Esophagus muscularis mucosa (tissue), 4 donors: ENCODE data around the gene TBC1D2. TPM values are rescaled to one million over a fixed set of nuclear protein-coding genes. Genes with fewer than 3 reads are reported as not detected.

ENCODE experiments used
- DNase-seq: peaks from one replicate; pipeline ENCODE4 v3.0.0-alpha.2; 2017; ENCODE audit errors: extremely low spot score
- H3K27ac ChIP-seq, 4 donors: fragments of 200-600 bp; sonication (generic); replicated peaks in 1 of 4; 1 replicate in 3 of 4; 2 replicates in 1 of 4; pipeline ENCODE4 v1.5.1; 2016 to 2019; ENCODE audit warnings: mild to moderate bottlenecking in 1 of 4
- H3K27me3 ChIP-seq, 4 donors: fragments of 200-600 bp; sonication (generic); one replicate each; pipeline versions ENCODE4 v1.5.1 to v1.6.0; 2016 to 2019
- H3K36me3 ChIP-seq, 4 donors: fragments of 200-600 bp; sonication (generic); one replicate each; pipeline ENCODE4 v1.5.1; 2016 to 2019
- H3K4me1 ChIP-seq, 4 donors: fragments of 200-600 bp; sonication (generic); one replicate each; pipeline ENCODE4 v1.5.1; 2016 to 2019
- H3K4me3 ChIP-seq, 4 donors: fragments of 200-600 bp; sonication (generic); 1 replicate in 2 of 4; 2 replicates in 2 of 4; pipeline ENCODE4 v1.5.1; 2016 to 2019; ENCODE audit warnings: mild to moderate bottlenecking in 4 of 4, moderate library complexity in 1 of 4
- H3K9me3 ChIP-seq, 4 donors: fragments of 200-600 bp; sonication (generic); 1 replicate in 3 of 4; 2 replicates in 1 of 4; pipeline ENCODE4 v1.5.1; 2016 to 2019
- EP300 ChIP-seq: sonication (generic); formaldehyde crosslinking; IDR thresholded peaks from one replicate; pipeline ENCODE4 v1.6.1; 2017; ENCODE audit warnings: antibody characterized with exemption
- POLR2A ChIP-seq: fragments of 450-650 bp; IDR thresholded peaks from one replicate; pipeline ENCODE4 v1.6.1; 2017; ENCODE audit warnings: antibody characterized with exemption, moderate library complexity, mild to moderate bottlenecking, low read depth
- POLR2AphosphoS5 ChIP-seq, 2 donors: sonication (generic); formaldehyde crosslinking; IDR thresholded peaks; one replicate each; pipeline ENCODE4 v1.6.1; 2017; ENCODE audit warnings: antibody characterized with exemption in 2 of 2
- WGBS: methylation state at CpG from one replicate; pipeline ENCODE4 v1.1.5; 2018; 5-methylcytosine and 5-hydroxymethylcytosine counted together
- intact Hi-C: fragments of 100-400 bp; cut with DNase I; formaldehyde crosslinking; loops from one replicate; pipeline ENCODE4 v1.15.1; 2023
- total RNA-seq, 4 donors: library from RNA; depleted of rRNA; stranded (reverse); fragments of >200 nt; gene quantifications; one replicate each; pipeline versions ENCODE4 v1.1.0 to v1.2.1, GENCODE V29; 2016
- TF ChIP-seq, protein P1 (sequence below), 3 experiments: fragments of 200-600 bp in 2 of 3; fragments of 450-650 bp in 1 of 3; sonication (generic) in 2 of 3; IDR thresholded peaks; one replicate each; pipeline ENCODE4 v1.5.1; 2017 to 2019; ENCODE audit warnings: antibody characterized with exemption in 3 of 3, mild to moderate bottlenecking in 2 of 3, moderate library complexity in 1 of 3

The TBC1D2 gene
- total RNA-seq, 4 donors from 2014 or later = 5.0 to 12.4 (median 7.3) TPM

DNA sequence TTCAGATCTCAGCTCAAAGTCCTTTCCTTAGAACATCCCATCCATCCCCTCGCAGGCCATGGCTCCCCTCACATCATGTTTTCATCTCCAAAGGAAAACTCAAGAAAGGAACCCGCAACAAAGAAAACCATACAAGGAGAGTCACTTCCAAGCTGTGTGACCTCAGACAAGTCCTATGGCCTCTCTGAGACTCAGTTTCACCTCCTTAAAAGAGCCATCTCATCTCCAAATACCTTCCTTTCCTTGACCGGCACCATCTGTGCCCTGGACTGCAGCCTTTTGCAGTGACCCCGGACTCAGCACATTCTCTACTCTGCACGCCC, 73.7 kb downstream of the TBC1D2 start:
- Histone ChIP-seq H3K27me3 (peaks cover 0 to 5% (median 0%) of the 10 kb centered on the region in 4 donors), H3K4me1 (peaks cover 0 to 4% (median 0%) of the 10 kb centered on the region in 4 donors), H3K36me3 (no peaks in the 10 kb centered on the region), H3K27ac (no peak overlapping the region), H3K4me3 (no peak overlapping the region), H3K9me3 (no peaks in the 10 kb centered on the region)
- intact Hi-C loops = no loop called here
- WGBS = 90% methylated on average over 5 of the region's 5 CpGs
- TF ChIP-seq POLR2A = no peak
- TF ChIP-seq POLR2AphosphoS5 (IDR thresholded peaks at IDR 0.05) = no peak
- TF ChIP-seq EP300 = no peak
- TF ChIP-seq, protein P1, sequence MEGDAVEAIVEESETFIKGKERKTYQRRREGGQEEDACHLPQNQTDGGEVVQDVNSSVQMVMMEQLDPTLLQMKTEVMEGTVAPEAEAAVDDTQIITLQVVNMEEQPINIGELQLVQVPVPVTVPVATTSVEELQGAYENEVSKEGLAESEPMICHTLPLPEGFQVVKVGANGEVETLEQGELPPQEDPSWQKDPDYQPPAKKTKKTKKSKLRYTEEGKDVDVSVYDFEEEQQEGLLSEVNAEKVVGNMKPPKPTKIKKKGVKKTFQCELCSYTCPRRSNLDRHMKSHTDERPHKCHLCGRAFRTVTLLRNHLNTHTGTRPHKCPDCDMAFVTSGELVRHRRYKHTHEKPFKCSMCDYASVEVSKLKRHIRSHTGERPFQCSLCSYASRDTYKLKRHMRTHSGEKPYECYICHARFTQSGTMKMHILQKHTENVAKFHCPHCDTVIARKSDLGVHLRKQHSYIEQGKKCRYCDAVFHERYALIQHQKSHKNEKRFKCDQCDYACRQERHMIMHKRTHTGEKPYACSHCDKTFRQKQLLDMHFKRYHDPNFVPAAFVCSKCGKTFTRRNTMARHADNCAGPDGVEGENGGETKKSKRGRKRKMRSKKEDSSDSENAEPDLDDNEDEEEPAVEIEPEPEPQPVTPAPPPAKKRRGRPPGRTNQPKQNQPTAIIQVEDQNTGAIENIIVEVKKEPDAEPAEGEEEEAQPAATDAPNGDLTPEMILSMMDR (IDR thresholded peaks at IDR 0.05) = no peak
- no peak for DNase-seq

DNA sequence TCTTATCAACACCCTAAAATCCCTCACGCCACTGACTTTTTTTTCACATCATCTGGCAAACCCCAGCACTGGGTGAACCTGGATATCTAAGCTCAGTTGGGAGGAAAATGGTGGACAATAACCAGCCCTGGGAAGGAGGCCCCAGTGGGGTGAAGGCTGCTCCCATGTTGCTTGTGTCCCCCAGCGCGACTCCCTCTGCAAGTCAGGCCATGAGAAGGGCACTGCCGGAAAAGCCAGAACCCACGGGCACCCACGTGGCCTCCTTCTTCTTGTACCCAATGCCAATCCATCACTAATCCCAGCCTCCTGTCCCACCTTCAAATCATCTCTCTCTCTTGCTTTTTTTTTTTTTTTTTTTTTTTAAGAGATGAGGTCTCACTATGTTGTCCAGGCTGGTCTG, 74.5 kb downstream of the TBC1D2 start:
- DNase-seq = no peak
- no peaks in the 10 kb centered on the region for H3K9me3 ChIP-seq
- peaks cover 0 to 5% (median 0%) of the 10 kb centered on the region in 4 donors for H3K27me3 ChIP-seq
- H3K27ac ChIP-seq = no peak overlapping the region
- H3K36me3 ChIP-seq = no peaks in the 10 kb centered on the region
- TF ChIP-seq POLR2A (no peak), EP300 (no peak), POLR2AphosphoS5 (IDR thresholded peaks at IDR 0.05) (no peak)
- TF ChIP-seq, protein P1 (IDR thresholded peaks at IDR 0.05) = no peak
- no peak overlapping the region for H3K4me3 ChIP-seq
- whole genome bisulfite sequencing = 95% methylated on average over 6 of the region's 6 CpGs
- intact Hi-C loops = no loop called here
- peaks cover 0 to 4% (median 0%) of the 10 kb centered on the region in 4 donors for H3K4me1 ChIP-seq

DNA sequence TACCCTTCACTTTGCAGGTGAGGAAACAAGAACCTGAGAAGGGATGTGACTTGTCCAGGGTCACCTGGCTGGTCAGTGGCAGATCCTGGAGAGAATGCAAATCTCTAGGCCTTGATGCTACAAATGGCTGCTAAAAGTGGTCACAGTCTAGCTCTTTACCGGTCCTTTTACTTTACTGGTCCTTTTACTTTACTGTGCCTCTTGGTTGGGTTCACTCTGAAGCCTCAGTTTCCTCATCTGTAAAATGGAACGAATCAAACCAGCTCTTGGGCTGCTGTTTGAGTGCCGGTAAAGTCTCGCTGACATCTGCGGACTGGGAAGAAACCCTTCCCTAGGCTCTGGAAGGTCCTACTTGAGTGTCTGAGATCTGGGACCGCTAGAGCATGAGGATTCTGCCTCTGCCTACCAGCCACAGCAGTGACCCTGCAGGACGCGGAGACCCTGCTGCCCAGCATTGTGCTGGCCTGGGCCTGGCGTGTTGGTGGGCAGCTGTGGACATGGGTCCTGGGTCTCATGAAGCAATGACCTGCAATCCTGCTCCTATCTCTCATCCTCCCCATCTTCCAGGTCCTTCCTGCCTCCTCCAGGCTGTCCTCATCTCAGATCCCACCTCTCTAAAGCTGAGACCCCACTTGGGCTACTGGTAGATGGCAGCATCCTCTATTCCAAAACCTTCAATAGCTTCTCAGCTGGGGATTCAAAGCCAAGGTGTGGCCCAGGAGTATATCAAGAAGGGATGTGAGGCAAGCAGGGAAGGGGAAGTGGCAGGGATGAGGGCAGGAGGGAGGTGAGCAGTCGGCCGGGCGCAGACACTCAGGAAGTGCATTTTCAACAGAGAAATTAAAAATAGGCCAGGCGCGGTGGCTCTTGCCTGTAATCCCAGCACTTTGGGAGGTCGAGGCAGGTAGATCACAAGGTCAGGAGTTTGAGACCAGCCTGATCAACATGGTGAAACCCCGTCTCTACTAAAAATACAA, 76.3 kb downstream of the TBC1D2 start:
- Histone ChIP-seq H3K27me3 (peaks cover 0 to 5% (median 0%) of the 10 kb centered on the region in 4 donors), H3K4me3 (no peak overlapping the region), H3K4me1 (no peaks in the 10 kb centered on the region), H3K27ac (no peak overlapping the region), H3K36me3 (no peaks in the 10 kb centered on the region), H3K9me3 (no peaks in the 10 kb centered on the region)
- intact Hi-C loops = no loop called here
- no peak for DNase-seq
- TF ChIP-seq POLR2A (no peak), POLR2AphosphoS5 (IDR thresholded peaks at IDR 0.05) (no peak), EP300 (no peak)
- WGBS = 84% methylated on average over 14 of the region's 16 CpGs

DNA sequence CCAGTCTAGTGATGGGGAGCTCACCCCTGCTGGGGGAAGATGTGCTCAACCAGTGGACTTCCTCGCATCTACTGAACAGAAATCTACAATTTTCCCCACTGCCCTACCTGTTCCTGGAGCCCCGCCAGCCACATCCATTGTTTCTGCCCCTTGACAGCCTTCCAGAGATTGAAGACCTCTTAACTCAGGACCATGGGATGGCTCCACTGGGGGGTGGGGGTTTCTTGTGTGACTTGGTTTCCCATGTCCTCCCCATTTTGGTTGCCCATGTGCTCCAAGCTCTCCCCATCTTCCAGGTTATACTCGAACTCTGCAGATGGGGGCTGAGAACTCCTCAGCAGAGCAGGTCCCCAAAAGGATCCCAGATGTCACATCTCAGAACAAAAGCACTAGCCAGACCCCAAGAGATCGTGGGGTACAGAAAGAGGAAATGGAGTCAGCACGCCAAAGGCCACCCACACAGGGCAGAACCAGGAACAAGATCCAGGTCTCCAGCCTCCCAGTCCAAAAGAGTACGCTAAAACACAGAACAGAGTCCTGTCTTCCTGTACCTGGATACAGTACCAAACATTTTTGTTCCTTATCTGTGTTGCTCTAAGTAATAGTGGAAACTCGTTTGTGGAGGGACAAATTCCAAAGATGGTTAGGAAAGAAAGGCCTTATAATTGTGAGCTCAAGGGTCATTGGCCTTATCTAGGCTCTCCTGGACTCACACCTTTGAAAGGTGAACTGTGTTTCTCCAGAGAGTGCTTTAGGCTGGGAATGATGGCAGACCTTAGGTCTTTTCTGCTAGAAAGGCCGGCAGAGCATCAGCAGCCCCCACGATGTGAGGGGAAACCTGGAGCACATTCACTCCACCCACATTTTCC, 78.8 kb downstream of the TBC1D2 start:
- Histone ChIP-seq H3K27ac (no peak overlapping the region), H3K36me3 (no peaks in the 10 kb centered on the region), H3K4me1 (no peaks in the 10 kb centered on the region), H3K27me3 (peaks cover 0 to 5% (median 0%) of the 10 kb centered on the region in 4 donors), H3K9me3 (no peaks in the 10 kb centered on the region), H3K4me3 (no peak overlapping the region)
- DNase-seq = no peak
- intact Hi-C loops = no loop called here
- no peak for TF ChIP-seq POLR2AphosphoS5 (IDR thresholded peaks at IDR 0.05)
- TF ChIP-seq, protein P1 (IDR thresholded peaks at IDR 0.05) = no peak
- no peak for TF ChIP-seq POLR2A
- TF ChIP-seq EP300 = no peak
- WGBS = 75% methylated on average over 9 of the region's 9 CpGs

DNA sequence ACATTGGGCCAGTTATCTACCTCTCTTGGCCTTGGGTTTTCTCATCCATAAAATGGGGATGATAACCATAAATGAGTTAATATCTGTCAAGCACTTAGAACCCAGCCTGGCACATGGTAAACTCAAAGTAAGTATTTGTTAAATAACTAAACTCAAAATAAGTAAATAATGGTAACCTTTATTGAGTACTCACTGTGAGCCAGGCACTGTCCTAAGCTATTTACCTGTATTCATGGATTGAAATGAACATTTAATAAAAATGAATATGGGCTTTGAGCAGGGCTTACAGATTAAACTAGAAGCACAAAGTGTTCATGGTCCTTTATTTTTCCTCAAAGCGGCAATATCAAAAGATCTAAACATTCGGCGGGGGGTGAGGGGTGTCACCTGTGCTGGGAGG, 79.7 kb downstream of the TBC1D2 start:
- no peak for DNase-seq
- intact Hi-C loops = no loop called here

More for the DNA sequence above, 79.7 kb downstream of the TBC1D2 start:
- Histone ChIP-seq H3K4me1 (no peaks in the 10 kb centered on the region), H3K36me3 (no peaks in the 10 kb centered on the region), H3K27me3 (peaks cover 0 to 6% (median 0%) of the 10 kb centered on the region in 4 donors), H3K4me3 (no peak overlapping the region), H3K27ac (no peak overlapping the region), H3K9me3 (no peaks in the 10 kb centered on the region)
- TF ChIP-seq POLR2AphosphoS5 (IDR thresholded peaks at IDR 0.05) (no peak), EP300 (no peak), POLR2A (no peak)
- TF ChIP-seq, protein P1 (IDR thresholded peaks at IDR 0.05) = no peak
- 89% methylated on average over 3 of the region's 3 CpGs for WGBS
